ENCODE measurements around the gene C11orf24. TPM values are rescaled to one million over a fixed set of nuclear protein-coding genes. Genes with fewer than 3 reads are reported as not detected.

The C11orf24 gene
- polyA plus RNA-seq, 3 donors, result 9.5 to 21.8 (median 12.6) TPM

GRCh38 chr11:68263444-68264035, 8.2 kb downstream of the C11orf24 start:
- TF ChIP-seq CTCF (IDR thresholded peaks at IDR 0.05), result no peak
- Histone ChIP-seq H3K9me3 (replicated peaks in 1 of 2; ENCODE audit: control insufficient read depth in 1 of 2, insufficient read depth in 1 of 2, low read length in 2 of 2) (no peaks in the 10 kb centered on the region), H3K27me3 (ENCODE audit: control insufficient read depth in 2 of 2, insufficient read depth in 2 of 2, low read length in 2 of 2) (no peaks in the 10 kb centered on the region), H3K4me1 (ENCODE audit: control insufficient read depth in 1 of 2, insufficient read depth in 2 of 2, low read length in 2 of 2) (peaks cover 24 to 25% of the 10 kb centered on the region in 2 donors), H3K79me2 (ENCODE audit: insufficient read depth, low read length) (peaks cover 10% of the 10 kb centered on the region), H3K27ac (ENCODE audit: low read depth in 1 of 2, low read length in 2 of 2) (no peak overlapping the region), H3K4me2 (replicated peaks; ENCODE audit: extremely low read depth, low read length, poor library complexity, severe bottlenecking) (no peak overlapping the region), H4K20me1 (ENCODE audit: insufficient read depth, low read length) (peaks cover 6% of the 10 kb centered on the region), H3K9ac (ENCODE audit: insufficient read depth, low read length, poor library complexity, severe bottlenecking) (no peak overlapping the region), H2AFZ (ENCODE audit: insufficient read depth, low read depth, low read length, poor library complexity, severe bottlenecking) (no peak overlapping the region), H3K4me3 (replicated peaks in 1 of 3; ENCODE audit: low read depth in 2 of 3, low read length in 3 of 3) (no peak overlapping the region), H3K36me3 (replicated peaks in 1 of 2; ENCODE audit: control insufficient read depth in 1 of 2, insufficient read depth in 2 of 2, low read length in 2 of 2) (peaks cover 38 to 67% of the 10 kb centered on the region in 2 donors)
- peaks cover 0 to 3% (median 1%) of the 10 kb centered on the region in 3 donors for H3K27me3 Mint-ChIP-seq (ENCODE audit: low read depth in 3 of 3)
- 98% methylated on average over 12 of the region's 13 CpGs for WGBS (ENCODE audit: insufficient coverage)
- H3K9me3 Mint-ChIP-seq, result peaks cover 0 to 5% (median 0%) of the 10 kb centered on the region in 7 donors
- peaks cover 22% of the 10 kb centered on the region for H3K4me1 Mint-ChIP-seq
- no peak for DNase-seq
- H3K4me3 Mint-ChIP-seq, result no peak overlapping the region
- no peak overlapping the region for H3K27ac Mint-ChIP-seq
- intact Hi-C loops (cut with micrococcal nuclease), result no loop called here
- peaks cover 74% of the 10 kb centered on the region in 2 donors for H3K36me3 Mint-ChIP-seq

- 99% methylated on average over 7 of the region's 8 CpGs for WGBS (ENCODE audit: insufficient coverage)
- no peak for TF ChIP-seq CTCF (IDR thresholded peaks at IDR 0.05)
- Histone ChIP-seq H3K4me2 (replicated peaks; ENCODE audit: extremely low read depth, low read length, poor library complexity, severe bottlenecking) (no peak overlapping the region), H3K27me3 (ENCODE audit: control insufficient read depth in 2 of 2, insufficient read depth in 2 of 2, low read length in 2 of 2) (no peaks in the 10 kb centered on the region), H4K20me1 (ENCODE audit: insufficient read depth, low read length) (peaks cover 6% of the 10 kb centered on the region), H3K79me2 (ENCODE audit: insufficient read depth, low read length) (peaks cover 6% of the 10 kb centered on the region), H3K9ac (ENCODE audit: insufficient read depth, low read length, poor library complexity, severe bottlenecking) (no peak overlapping the region), H2AFZ (ENCODE audit: insufficient read depth, low read depth, low read length, poor library complexity, severe bottlenecking) (no peak overlapping the region), H3K4me3 (replicated peaks in 1 of 3; ENCODE audit: low read depth in 2 of 3, low read length in 3 of 3) (no peak overlapping the region), H3K36me3 (replicated peaks in 1 of 2; ENCODE audit: control insufficient read depth in 1 of 2, insufficient read depth in 2 of 2, low read length in 2 of 2) (peaks cover 38 to 60% of the 10 kb centered on the region in 2 donors), H3K27ac (ENCODE audit: low read depth in 1 of 2, low read length in 2 of 2) (no peak overlapping the region), H3K4me1 (ENCODE audit: control insufficient read depth in 1 of 2, insufficient read depth in 2 of 2, low read length in 2 of 2) (peaks cover 22% of the 10 kb centered on the region in 2 donors), H3K9me3 (replicated peaks in 1 of 2; ENCODE audit: control insufficient read depth in 1 of 2, insufficient read depth in 1 of 2, low read length in 2 of 2) (no peaks in the 10 kb centered on the region)
- intact Hi-C loops (cut with micrococcal nuclease), result no loop called here
- Mint-ChIP-seq H3K27me3 (ENCODE audit: low read depth in 3 of 3) (peaks cover 0 to 4% (median 1%) of the 10 kb centered on the region in 3 donors), H3K36me3 (peaks cover 66 to 67% of the 10 kb centered on the region in 2 donors), H3K4me1 (peaks cover 20% of the 10 kb centered on the region), H3K9me3 (peaks cover 0 to 5% (median 0%) of the 10 kb centered on the region in 7 donors), H3K27ac (peak overlapping the region in 2 of 7 donors; percentile 15 to 66), H3K4me3 (no peak overlapping the region)
- no peak for DNase-seq
Observed at GRCh38 chr11:68262544-68262827, 9.3 kb downstream of the C11orf24 start.

Data from CD14-positive monocyte (primary cell).